OCI-LY1 (cell line): ENCODE data around the gene NACC2.
"Not testable (repeated sequence)": the region's sequence is repeated elsewhere in the genome, so short reads cannot be mapped to it uniquely, and the experiment has no call there.

Experiments
- H2AFZ ChIP-seq: fragments of 200-600 bp; sonication (generic), shearing (Covaris generic); 2 replicates; pipeline ENCODE4 v1.6.0; 2014; ENCODE audit warnings: antibody characterized with exemption, mild to moderate bottlenecking, low read length
- H3F3A ChIP-seq: fragments of 200-600 bp; sonication (generic), shearing (Covaris generic); 2 replicates; pipeline ENCODE4 v1.6.0; 2014; ENCODE audit warnings: mild to moderate bottlenecking, antibody characterized with exemption, low read length, moderate library complexity; ENCODE audit not compliant: insufficient read depth
- H3K27ac ChIP-seq: fragments of 200-600 bp; sonication (generic); 2 replicates; pipeline ENCODE4 v1.5.1; 2014; ENCODE audit warnings: low read length, mixed run types, mild to moderate bottlenecking, low read depth; ENCODE audit not compliant: poor library complexity, severe bottlenecking
- H3K27me3 ChIP-seq: fragments of 200-600 bp; sonication (generic); 2 replicates; pipeline ENCODE4 v1.6.0; 2014; ENCODE audit warnings: antibody characterized with exemption, mild to moderate bottlenecking, low read length, moderate library complexity; ENCODE audit not compliant: insufficient read depth
- H3K36me3 ChIP-seq: fragments of 200-600 bp; sonication (generic); 2 replicates; pipeline ENCODE4 v1.6.1; 2014; ENCODE audit warnings: mild to moderate bottlenecking, antibody characterized with exemption, low read length, moderate library complexity, mixed read lengths; ENCODE audit not compliant: insufficient read depth
- H3K4me1 ChIP-seq: fragments of 200-600 bp; sonication (generic); 2 replicates; pipeline ENCODE4 v1.5.1; 2014; ENCODE audit warnings: mild to moderate bottlenecking, low read length, moderate library complexity; ENCODE audit not compliant: insufficient read depth, severe bottlenecking
- H3K4me2 ChIP-seq: fragments of 200-600 bp; sonication (generic), shearing (Covaris generic); 2 replicates; pipeline ENCODE4 v1.6.1; 2014; ENCODE audit warnings: low read length
- H3K4me3 ChIP-seq: fragments of 200-600 bp; sonication (generic); 2 replicates; pipeline ENCODE4 v1.5.1; 2014; ENCODE audit warnings: low read length, low read depth, mild to moderate bottlenecking, mixed read lengths; ENCODE audit not compliant: poor library complexity, severe bottlenecking
- H3K79me2 ChIP-seq: fragments of 200-600 bp; shearing (Covaris generic); 2 replicates; pipeline ENCODE4 v1.6.1; 2016; ENCODE audit warnings: mixed run types, low read length, mixed read lengths; ENCODE audit not compliant: insufficient read depth
- H3K9ac ChIP-seq: fragments of 200-600 bp; sonication (generic), shearing (Covaris generic); 2 replicates; pipeline ENCODE4 v1.6.1; 2014; ENCODE audit warnings: mild to moderate bottlenecking, low read length, mixed read lengths
- H3K9me2 ChIP-seq: fragments of 200-600 bp; sonication (generic), shearing (Covaris generic); 2 replicates; pipeline ENCODE4 v1.6.1; 2014; ENCODE audit warnings: low read depth, mild to moderate bottlenecking, low read length, mixed read lengths
- H3K9me3 ChIP-seq: fragments of 200-600 bp; shearing (Covaris generic); 2 replicates; pipeline ENCODE4 v1.6.1; 2014; ENCODE audit warnings: low read length, mixed read lengths
- H4K20me1 ChIP-seq: fragments of 200-600 bp; sonication (generic), shearing (Covaris generic); 2 replicates; pipeline ENCODE4 v1.6.0; 2016; ENCODE audit warnings: mild to moderate bottlenecking, low read length; ENCODE audit not compliant: insufficient read depth
- EZH2 ChIP-seq: fragments of 200-600 bp; sonication (generic), shearing (Covaris generic); IDR thresholded peaks from 2 replicates; pipeline ENCODE4 v1.8.0; 2017; ENCODE audit warnings: borderline replicate concordance, mixed run types, mild to moderate bottlenecking, antibody characterized with exemption, low read length, moderate library complexity, mixed read lengths
- TF ChIP-seq, protein P1 (sequence below): fragments of 200-600 bp; sonication (generic), shearing (Covaris generic); IDR thresholded peaks from 2 replicates; pipeline ENCODE4 v1.5.1; 2017; ENCODE audit warnings: mild to moderate bottlenecking, antibody characterized with exemption, low read length, moderate library complexity, mixed read lengths

The NACC2 gene

DNA sequence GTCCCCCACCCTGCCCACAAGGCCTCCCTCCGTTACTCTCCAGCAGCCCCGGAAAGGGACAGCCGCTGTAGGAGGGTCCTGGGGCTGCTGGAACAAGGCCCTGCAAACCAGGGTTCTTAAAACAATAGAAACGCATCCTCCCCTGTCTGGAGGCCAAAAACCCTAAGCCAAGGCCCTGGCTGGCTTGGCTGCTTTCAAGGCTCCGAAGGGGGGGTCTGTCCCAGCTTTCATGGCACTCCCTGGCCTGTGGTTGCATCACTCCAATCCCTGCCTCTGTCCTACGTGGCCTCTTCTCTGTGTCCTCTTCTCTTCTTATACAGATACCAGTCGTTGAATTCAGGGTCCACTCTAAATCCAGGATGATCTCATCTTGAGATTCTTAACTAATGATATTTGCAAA, 126.5 kb downstream of the NACC2 start:
- Histone ChIP-seq H3K9me2 (no peaks in the 10 kb centered on the region), H3K9me3 (no peaks in the 10 kb centered on the region), H4K20me1 (no peaks in the 10 kb centered on the region), H3K4me1 (no peaks in the 10 kb centered on the region), H3K36me3 (no peaks in the 10 kb centered on the region), H3K79me2 (no peaks in the 10 kb centered on the region), H3F3A (no peaks in the 10 kb centered on the region), H3K9ac (no peak overlapping the region), H3K4me2 (no peak overlapping the region), H2AFZ (no peak overlapping the region), H3K4me3 (no peak overlapping the region), H3K27ac (no peak overlapping the region), H3K27me3 (no peaks in the 10 kb centered on the region)
- TF ChIP-seq EZH2 = no peak
- TF ChIP-seq, protein P1, sequence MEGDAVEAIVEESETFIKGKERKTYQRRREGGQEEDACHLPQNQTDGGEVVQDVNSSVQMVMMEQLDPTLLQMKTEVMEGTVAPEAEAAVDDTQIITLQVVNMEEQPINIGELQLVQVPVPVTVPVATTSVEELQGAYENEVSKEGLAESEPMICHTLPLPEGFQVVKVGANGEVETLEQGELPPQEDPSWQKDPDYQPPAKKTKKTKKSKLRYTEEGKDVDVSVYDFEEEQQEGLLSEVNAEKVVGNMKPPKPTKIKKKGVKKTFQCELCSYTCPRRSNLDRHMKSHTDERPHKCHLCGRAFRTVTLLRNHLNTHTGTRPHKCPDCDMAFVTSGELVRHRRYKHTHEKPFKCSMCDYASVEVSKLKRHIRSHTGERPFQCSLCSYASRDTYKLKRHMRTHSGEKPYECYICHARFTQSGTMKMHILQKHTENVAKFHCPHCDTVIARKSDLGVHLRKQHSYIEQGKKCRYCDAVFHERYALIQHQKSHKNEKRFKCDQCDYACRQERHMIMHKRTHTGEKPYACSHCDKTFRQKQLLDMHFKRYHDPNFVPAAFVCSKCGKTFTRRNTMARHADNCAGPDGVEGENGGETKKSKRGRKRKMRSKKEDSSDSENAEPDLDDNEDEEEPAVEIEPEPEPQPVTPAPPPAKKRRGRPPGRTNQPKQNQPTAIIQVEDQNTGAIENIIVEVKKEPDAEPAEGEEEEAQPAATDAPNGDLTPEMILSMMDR = no peak

DNA sequence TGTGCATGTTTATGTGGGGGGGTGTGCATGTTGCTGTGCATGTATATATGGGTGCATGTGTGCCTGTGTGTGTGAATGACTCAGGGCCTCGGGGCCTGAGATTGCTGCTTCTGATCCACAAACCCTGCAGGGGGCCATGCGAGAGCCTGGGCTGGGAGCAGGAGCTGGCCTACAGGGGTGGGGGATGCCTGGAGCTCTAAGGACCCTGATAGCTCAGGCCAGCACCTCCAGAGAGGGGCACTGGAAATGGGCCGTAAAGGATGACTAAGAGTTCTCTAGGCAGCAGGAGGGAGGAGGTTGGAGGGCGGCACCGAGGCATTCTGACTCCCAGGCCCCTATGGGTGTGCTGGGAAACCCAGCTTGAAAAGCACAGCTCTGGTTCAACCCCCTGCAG, 127.0 kb downstream of the NACC2 start:
- Histone ChIP-seq H3K36me3 (no peaks in the 10 kb centered on the region), H3K9ac (no peak overlapping the region), H3K4me2 (no peak overlapping the region), H3K27ac (no peak overlapping the region), H3F3A (no peaks in the 10 kb centered on the region), H3K4me1 (no peaks in the 10 kb centered on the region), H3K27me3 (no peaks in the 10 kb centered on the region), H3K9me2 (no peaks in the 10 kb centered on the region), H4K20me1 (no peaks in the 10 kb centered on the region), H3K4me3 (no peak overlapping the region), H2AFZ (no peak overlapping the region), H3K79me2 (no peaks in the 10 kb centered on the region), H3K9me3 (no peaks in the 10 kb centered on the region)
- no peak for TF ChIP-seq EZH2
- TF ChIP-seq, protein P1 = no peak

DNA sequence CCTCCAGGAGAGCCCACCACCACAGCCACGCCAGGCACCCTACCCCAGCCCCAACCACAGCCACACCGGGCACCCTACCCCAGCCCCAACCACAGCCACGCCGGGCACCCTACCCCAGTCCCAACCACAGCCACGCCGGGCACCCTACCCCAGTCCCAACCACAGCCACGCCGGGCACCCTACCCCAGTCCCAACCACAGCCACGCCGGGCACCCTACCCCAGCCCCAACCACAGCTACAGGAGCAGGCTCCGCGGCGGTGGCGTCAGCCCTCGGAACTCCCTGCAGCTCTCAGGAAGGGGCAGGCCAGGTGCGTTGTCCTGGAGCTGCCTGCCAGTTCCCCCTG, 128.2 kb downstream of the NACC2 start:
- H3K4me3 ChIP-seq, H3K4me2 ChIP-seq, H3K79me2 ChIP-seq, H3K4me1 ChIP-seq, H3K27me3 ChIP-seq, H2AFZ ChIP-seq, H3F3A ChIP-seq, H3K36me3 ChIP-seq, H3K27ac ChIP-seq, H3K9me2 ChIP-seq, H4K20me1 ChIP-seq, H3K9ac ChIP-seq, H3K9me3 ChIP-seq: not testable (repeated sequence)

DNA sequence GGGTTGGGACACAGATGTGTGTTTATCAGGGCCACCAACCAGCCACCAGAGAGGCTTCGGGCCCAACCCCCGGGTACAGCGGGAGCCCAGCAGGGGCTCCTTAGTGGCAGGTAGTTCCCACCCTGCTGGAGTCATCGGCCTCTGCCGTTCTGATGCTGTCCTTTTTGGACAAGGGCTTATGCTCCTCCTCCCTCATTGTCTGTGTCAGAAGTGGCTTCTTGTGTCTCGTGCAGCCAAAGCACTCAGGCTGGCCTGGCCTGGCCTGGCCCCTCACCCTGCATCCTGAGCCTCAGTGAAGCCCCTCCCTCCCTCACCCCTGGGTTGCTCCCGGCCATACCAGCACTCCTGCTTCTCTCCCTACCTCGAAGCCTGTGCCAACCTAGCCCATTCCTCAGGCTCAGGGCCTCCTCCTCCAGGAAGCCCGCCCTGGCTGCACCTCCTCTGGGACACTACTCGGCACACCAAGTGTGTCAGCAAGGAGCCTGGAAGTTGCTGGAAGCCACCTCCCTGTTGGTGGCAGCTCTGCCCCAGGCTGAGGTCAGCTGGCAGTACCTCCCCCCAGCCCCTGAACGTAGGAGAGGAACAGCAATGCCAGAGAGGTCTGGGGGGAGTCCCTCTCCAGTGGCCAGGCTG, 129.8 kb downstream of the NACC2 start:
- TF ChIP-seq, protein P1 = no peak
- TF ChIP-seq EZH2 = no peak
- H3K4me2 ChIP-seq = no peak overlapping the region
- no peak overlapping the region for H3K4me3 ChIP-seq
- no peaks in the 10 kb centered on the region for H3K9me2 ChIP-seq
- no peaks in the 10 kb centered on the region for H3K9me3 ChIP-seq
- no peak overlapping the region for H3K27ac ChIP-seq
- H3K27me3 ChIP-seq = no peaks in the 10 kb centered on the region
- no peaks in the 10 kb centered on the region for H3F3A ChIP-seq
- peaks cover 9% of the 10 kb centered on the region for H3K4me1 ChIP-seq
- H3K79me2 ChIP-seq = 0 out of 2 replicates have a peak, but pooled peaks cover 2% of the 10 kb centered on the region
- H4K20me1 ChIP-seq = no peaks in the 10 kb centered on the region
- no peak overlapping the region for H3K9ac ChIP-seq
- no peaks in the 10 kb centered on the region for H3K36me3 ChIP-seq
- no peak overlapping the region for H2AFZ ChIP-seq
